Activated CD8-positive, alpha-beta memory T cell treated with anti-CD3 and anti-CD28 coated beads for 36 hours (primary cell): ENCODE measurements around the gene CITED2. TPM values are rescaled to one million over a fixed set of nuclear protein-coding genes. Genes with fewer than 3 reads are reported as not detected.

Experiments
- total RNA-seq, 2 experiments: library from RNA; stranded (reverse); gene quantifications; one replicate each; pipeline ENCODE4 v1.2.3, GENCODE V29; 2021

The CITED2 gene
- total RNA-seq, 2 experiments from 2014 or later: 66.4 to 67.9 TPM

Other genes with a start within 250 kb of the CITED2 start
- gene HECA, start 239.6 kb downstream of the CITED2 start, total RNA-seq: 10 to 100 TPM; 59.2 to 60.4 TPM
- under 1 TPM; 0.08 TPM for gene TXLNB, start 82.7 kb downstream of the CITED2 start, total RNA-seq